ENCODE measurements around the gene KLHL8. TPM values are rescaled to one million over a fixed set of nuclear protein-coding genes. Genes with fewer than 3 reads are reported as not detected.

Gene KLHL8
- total RNA-seq, 1 experiment from 2014 or later = 24.2 TPM

DNA sequence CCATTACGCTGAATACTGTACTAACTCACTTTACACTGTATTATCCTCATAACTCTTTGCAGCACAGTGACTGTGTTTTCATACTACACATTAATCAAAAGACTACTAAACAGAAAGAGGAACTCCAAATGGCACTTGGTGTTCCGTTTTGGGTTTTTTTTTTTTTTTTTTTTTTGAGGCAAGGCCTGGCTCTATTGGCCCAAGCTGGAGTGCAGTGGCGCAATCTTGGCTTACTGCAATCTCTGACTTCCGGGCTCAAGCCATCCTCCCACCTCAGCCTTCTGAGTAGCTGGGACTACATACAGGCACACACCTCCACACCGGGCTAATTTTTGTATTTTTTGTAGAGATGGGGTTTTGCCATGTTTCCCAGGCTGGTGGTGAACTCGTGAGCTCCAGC, 10.7 kb downstream of the KLHL8 start:
- intact Hi-C loops (cut with micrococcal nuclease) = no loop called here
- Histone ChIP-seq H3K27ac (ENCODE audit: low read depth, low read length) (no peak overlapping the region), H3K4me3 (replicated peaks in 1 of 2; ENCODE audit: low read depth in 1 of 2, low read length in 2 of 2) (no peak overlapping the region), H3K4me1 (ENCODE audit: control insufficient read depth in 1 of 2, insufficient read depth in 2 of 2, low read length in 2 of 2) (no peaks in the 10 kb centered on the region), H4K20me1 (ENCODE audit: insufficient read depth) (no peaks in the 10 kb centered on the region), H3K4me2 (ENCODE audit: low read length) (no peak overlapping the region), H3K9ac (ENCODE audit: low read length) (no peak overlapping the region), H3K9me2 (ENCODE audit: insufficient read depth) (no peaks in the 10 kb centered on the region), H2AFZ (ENCODE audit: low read depth, low read length, poor library complexity, severe bottlenecking) (no peak overlapping the region), H3K36me3 (ENCODE audit: control insufficient read depth in 1 of 2, insufficient read depth in 2 of 2, low read length in 2 of 2) (no peaks in the 10 kb centered on the region), H3K9me3 (ENCODE audit: control insufficient read depth in 1 of 2, insufficient read depth in 1 of 2, low read depth in 1 of 2, low read length in 2 of 2) (no peaks in the 10 kb centered on the region), H3K27me3 (ENCODE audit: insufficient read depth, low read length) (no peaks in the 10 kb centered on the region), H3K79me2 (ENCODE audit: insufficient read depth, low read length) (peaks cover 82% of the 10 kb centered on the region)
- ChIA-PET RAD21 (ENCODE audit: low non-redundant PET in 1 of 2, low total read pairs in 2 of 2, uncharacterized antibody in 2 of 2, unreplicated experiment in 2 of 2) (no interaction called here), POLR2A (no interaction called here), CTCF (no interaction called here)
- BruUV-seq (replicated peaks) = no TSS peak
- ATAC-seq (no peak), DNase-seq (ENCODE audit: low read depth, low spot score) (no peak)
- TF ChIP-seq, protein P1, sequence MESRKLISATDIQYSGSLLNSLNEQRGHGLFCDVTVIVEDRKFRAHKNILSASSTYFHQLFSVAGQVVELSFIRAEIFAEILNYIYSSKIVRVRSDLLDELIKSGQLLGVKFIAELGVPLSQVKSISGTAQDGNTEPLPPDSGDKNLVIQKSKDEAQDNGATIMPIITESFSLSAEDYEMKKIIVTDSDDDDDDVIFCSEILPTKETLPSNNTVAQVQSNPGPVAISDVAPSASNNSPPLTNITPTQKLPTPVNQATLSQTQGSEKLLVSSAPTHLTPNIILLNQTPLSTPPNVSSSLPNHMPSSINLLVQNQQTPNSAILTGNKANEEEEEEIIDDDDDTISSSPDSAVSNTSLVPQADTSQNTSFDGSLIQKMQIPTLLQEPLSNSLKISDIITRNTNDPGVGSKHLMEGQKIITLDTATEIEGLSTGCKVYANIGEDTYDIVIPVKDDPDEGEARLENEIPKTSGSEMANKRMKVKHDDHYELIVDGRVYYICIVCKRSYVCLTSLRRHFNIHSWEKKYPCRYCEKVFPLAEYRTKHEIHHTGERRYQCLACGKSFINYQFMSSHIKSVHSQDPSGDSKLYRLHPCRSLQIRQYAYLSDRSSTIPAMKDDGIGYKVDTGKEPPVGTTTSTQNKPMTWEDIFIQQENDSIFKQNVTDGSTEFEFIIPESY (IDR thresholded peaks at IDR 0.05; ENCODE audit: extremely low read depth, insufficient replicate concordance, low read length) = no peak
- no peak for TF ChIP-seq EZH2 (IDR thresholded peaks at IDR 0.05)
- TF ChIP-seq FOSL1 (IDR thresholded peaks at IDR 0.05; ENCODE audit: low read depth) = no peak
- TF ChIP-seq EZH2phosphoT487 (IDR thresholded peaks at IDR 0.05; ENCODE audit: borderline replicate concordance) = no peak
- TF ChIP-seq TCF7L2 (IDR thresholded peaks at IDR 0.05; ENCODE audit: borderline replicate concordance, extremely low read depth, insufficient read depth, insufficient read length) = no peak
- TF ChIP-seq JUND (IDR thresholded peaks at IDR 0.05) = no peak
- TF ChIP-seq SIN3A (IDR thresholded peaks at IDR 0.05; ENCODE audit: low read depth) = no peak
- no peak for TF ChIP-seq SP1 (IDR thresholded peaks at IDR 0.05; ENCODE audit: low read depth)
- TF ChIP-seq, protein P2, sequence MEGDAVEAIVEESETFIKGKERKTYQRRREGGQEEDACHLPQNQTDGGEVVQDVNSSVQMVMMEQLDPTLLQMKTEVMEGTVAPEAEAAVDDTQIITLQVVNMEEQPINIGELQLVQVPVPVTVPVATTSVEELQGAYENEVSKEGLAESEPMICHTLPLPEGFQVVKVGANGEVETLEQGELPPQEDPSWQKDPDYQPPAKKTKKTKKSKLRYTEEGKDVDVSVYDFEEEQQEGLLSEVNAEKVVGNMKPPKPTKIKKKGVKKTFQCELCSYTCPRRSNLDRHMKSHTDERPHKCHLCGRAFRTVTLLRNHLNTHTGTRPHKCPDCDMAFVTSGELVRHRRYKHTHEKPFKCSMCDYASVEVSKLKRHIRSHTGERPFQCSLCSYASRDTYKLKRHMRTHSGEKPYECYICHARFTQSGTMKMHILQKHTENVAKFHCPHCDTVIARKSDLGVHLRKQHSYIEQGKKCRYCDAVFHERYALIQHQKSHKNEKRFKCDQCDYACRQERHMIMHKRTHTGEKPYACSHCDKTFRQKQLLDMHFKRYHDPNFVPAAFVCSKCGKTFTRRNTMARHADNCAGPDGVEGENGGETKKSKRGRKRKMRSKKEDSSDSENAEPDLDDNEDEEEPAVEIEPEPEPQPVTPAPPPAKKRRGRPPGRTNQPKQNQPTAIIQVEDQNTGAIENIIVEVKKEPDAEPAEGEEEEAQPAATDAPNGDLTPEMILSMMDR (IDR thresholded peaks at IDR 0.05 in 2 of 3, conservative IDR thresholded peaks at IDR 0.05 in 1 of 3; ENCODE audit: borderline replicate concordance in 1 of 3, insufficient read depth in 1 of 3, low read depth in 2 of 3, low read length in 2 of 3) = no peak
- no peak for TF ChIP-seq SRF (IDR thresholded peaks at IDR 0.05; ENCODE audit: low read depth)
- TF ChIP-seq CEBPB (IDR thresholded peaks at IDR 0.05; ENCODE audit: low read depth) = no peak
- TF ChIP-seq, protein P3, sequence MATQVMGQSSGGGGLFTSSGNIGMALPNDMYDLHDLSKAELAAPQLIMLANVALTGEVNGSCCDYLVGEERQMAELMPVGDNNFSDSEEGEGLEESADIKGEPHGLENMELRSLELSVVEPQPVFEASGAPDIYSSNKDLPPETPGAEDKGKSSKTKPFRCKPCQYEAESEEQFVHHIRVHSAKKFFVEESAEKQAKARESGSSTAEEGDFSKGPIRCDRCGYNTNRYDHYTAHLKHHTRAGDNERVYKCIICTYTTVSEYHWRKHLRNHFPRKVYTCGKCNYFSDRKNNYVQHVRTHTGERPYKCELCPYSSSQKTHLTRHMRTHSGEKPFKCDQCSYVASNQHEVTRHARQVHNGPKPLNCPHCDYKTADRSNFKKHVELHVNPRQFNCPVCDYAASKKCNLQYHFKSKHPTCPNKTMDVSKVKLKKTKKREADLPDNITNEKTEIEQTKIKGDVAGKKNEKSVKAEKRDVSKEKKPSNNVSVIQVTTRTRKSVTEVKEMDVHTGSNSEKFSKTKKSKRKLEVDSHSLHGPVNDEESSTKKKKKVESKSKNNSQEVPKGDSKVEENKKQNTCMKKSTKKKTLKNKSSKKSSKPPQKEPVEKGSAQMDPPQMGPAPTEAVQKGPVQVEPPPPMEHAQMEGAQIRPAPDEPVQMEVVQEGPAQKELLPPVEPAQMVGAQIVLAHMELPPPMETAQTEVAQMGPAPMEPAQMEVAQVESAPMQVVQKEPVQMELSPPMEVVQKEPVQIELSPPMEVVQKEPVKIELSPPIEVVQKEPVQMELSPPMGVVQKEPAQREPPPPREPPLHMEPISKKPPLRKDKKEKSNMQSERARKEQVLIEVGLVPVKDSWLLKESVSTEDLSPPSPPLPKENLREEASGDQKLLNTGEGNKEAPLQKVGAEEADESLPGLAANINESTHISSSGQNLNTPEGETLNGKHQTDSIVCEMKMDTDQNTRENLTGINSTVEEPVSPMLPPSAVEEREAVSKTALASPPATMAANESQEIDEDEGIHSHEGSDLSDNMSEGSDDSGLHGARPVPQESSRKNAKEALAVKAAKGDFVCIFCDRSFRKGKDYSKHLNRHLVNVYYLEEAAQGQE (IDR thresholded peaks at IDR 0.05; ENCODE audit: low read depth) = no peak
- no peak for TF ChIP-seq ELF1 (IDR thresholded peaks at IDR 0.05; ENCODE audit: borderline replicate concordance, low read depth)

All from HCT116 (cell line).